GM23338 (cell line): ENCODE measurements around the gene NDRG3. TPM values are rescaled to one million over a fixed set of nuclear protein-coding genes. Genes with fewer than 3 reads are reported as not detected.

Experiments
- ATAC-seq: fragments of 200-7000 bp; cut with Tn5 transposase; 3 replicates; pipeline ENCODE4 v1.9.1; 2020
- DNase-seq: peaks from one replicate; pipeline ENCODE4 v3.0.0-alpha.2; 2015; ENCODE audit warnings: low spot score
- H2AFZ ChIP-seq: fragments of 200-600 bp; sonication (generic); 2 replicates; pipeline ENCODE4 v1.8.0; 2016; ENCODE audit warnings: antibody characterized with exemption, mild to moderate bottlenecking, moderate library complexity
- H3F3A ChIP-seq: fragments of 200-600 bp; sonication (generic); replicated peaks from 2 replicates; pipeline ENCODE4 v1.8.0; 2017; ENCODE audit warnings: antibody characterized with exemption, mixed run types, low read depth
- H3K27ac ChIP-seq: fragments of 200-600 bp; sonication (generic); 2 replicates; pipeline ENCODE4 v1.6.1; 2016; ENCODE audit warnings: low read depth
- H3K27me3 ChIP-seq: fragments of 200-600 bp; sonication (generic); 2 replicates; pipeline ENCODE4 v1.8.0; 2016; ENCODE audit warnings: mild to moderate bottlenecking, mixed run types, moderate library complexity; ENCODE audit not compliant: insufficient read depth
- H3K36me3 ChIP-seq: fragments of 200-600 bp; sonication (generic); 2 replicates; pipeline ENCODE4 v1.8.0; 2016; ENCODE audit warnings: mild to moderate bottlenecking; ENCODE audit not compliant: insufficient read depth
- H3K4me1 ChIP-seq: fragments of 200-600 bp; sonication (generic); 2 replicates; pipeline ENCODE4 v1.8.0; 2016; ENCODE audit warnings: mild to moderate bottlenecking, moderate library complexity; ENCODE audit not compliant: insufficient read depth
- H3K4me2 ChIP-seq: fragments of 200-600 bp; sonication (generic); 2 replicates; pipeline ENCODE4 v1.7.1; 2017; ENCODE audit warnings: mixed run types
- H3K4me3 ChIP-seq: fragments of 200-600 bp; sonication (generic); 2 replicates; pipeline ENCODE4 v1.6.1; 2016; ENCODE audit warnings: mixed run types
- H3K79me2 ChIP-seq: fragments of 200-600 bp; sonication (generic); replicated peaks from 2 replicates; pipeline ENCODE4 v1.8.0; 2017; ENCODE audit warnings: mild to moderate bottlenecking; ENCODE audit not compliant: insufficient read depth
- H3K9me2 ChIP-seq: fragments of 200-600 bp; sonication (generic); 2 replicates; pipeline ENCODE4 v1.8.0; 2017; ENCODE audit not compliant: insufficient read depth
- H4K20me1 ChIP-seq: fragments of 200-600 bp; sonication (generic); replicated peaks from 2 replicates; pipeline ENCODE4 v1.8.0; 2017; ENCODE audit warnings: mild to moderate bottlenecking; ENCODE audit not compliant: insufficient read depth
- H3K27ac Mint-ChIP-seq: 2 replicates; pipeline ENCODE4 v1.8.0; 2020; ENCODE audit warnings: inconsistent platforms, mild to moderate bottlenecking, moderate library complexity, mixed read lengths
- H3K27me3 Mint-ChIP-seq: 3 replicates; pipeline ENCODE4 v1.8.0; 2022; ENCODE audit warnings: low read depth, mild to moderate bottlenecking, moderate library complexity, mixed read lengths, inconsistent platforms; ENCODE audit not compliant: insufficient read depth, poor library complexity
- H3K36me3 Mint-ChIP-seq: 3 replicates; pipeline ENCODE4 v1.8.0; 2021; ENCODE audit warnings: low read depth, mild to moderate bottlenecking, inconsistent platforms, moderate library complexity, mixed read lengths
- H3K4me1 Mint-ChIP-seq: 3 replicates; pipeline ENCODE4 v1.8.0; 2020; ENCODE audit warnings: mild to moderate bottlenecking, inconsistent platforms, mixed read lengths
- H3K4me3 Mint-ChIP-seq: 3 replicates; pipeline ENCODE4 v1.8.0; 2021; ENCODE audit warnings: moderate library complexity, mild to moderate bottlenecking, inconsistent platforms, mixed read lengths
- H3K9me3 Mint-ChIP-seq: 3 replicates; pipeline ENCODE4 v1.8.0; 2020; ENCODE audit warnings: moderate library complexity, mild to moderate bottlenecking, inconsistent platforms, mixed read lengths
- CREB1 ChIP-seq: fragments of 250-450 bp; sonication (Bioruptor Pico); IDR thresholded peaks from 2 replicates; pipeline ENCODE4 v1.5.0; 2020; ENCODE audit warnings: low read depth, mild to moderate bottlenecking, moderate library complexity
- EZH2 ChIP-seq: fragments of 200-600 bp; sonication (generic); IDR thresholded peaks from one replicate; pipeline ENCODE4 v1.8.0; 2017; ENCODE audit warnings: antibody characterized with exemption, mild to moderate bottlenecking, low read depth; ENCODE audit not compliant: unreplicated experiment
- EZH2phosphoT487 ChIP-seq: fragments of 200-600 bp; sonication (generic); IDR thresholded peaks from one replicate; pipeline ENCODE4 v1.8.1; 2018; ENCODE audit warnings: antibody characterized with exemption; ENCODE audit not compliant: unreplicated experiment
- JUNB ChIP-seq: IDR thresholded peaks from one replicate; pipeline ENCODE4 v1.6.1; 2016; ENCODE audit warnings: antibody characterized with exemption; ENCODE audit not compliant: unreplicated experiment
- NANOG ChIP-seq: IDR thresholded peaks from 2 replicates; pipeline ENCODE4 v1.6.1; 2016; ENCODE audit warnings: antibody characterized with exemption, borderline replicate concordance
- POLR2AphosphoS5 ChIP-seq: IDR thresholded peaks from 2 replicates; pipeline ENCODE4 v1.6.1; 2016; ENCODE audit warnings: antibody characterized with exemption, low read depth
- STAT1 ChIP-seq: IDR thresholded peaks from one replicate; pipeline ENCODE4 v1.6.1; 2016; ENCODE audit warnings: antibody characterized with exemption; ENCODE audit not compliant: unreplicated experiment
- ZNF114 ChIP-seq: fragments of 250-450 bp; sonication (Bioruptor Pico); IDR thresholded peaks from 2 replicates; pipeline ENCODE4 v1.5.0; 2020; ENCODE audit warnings: mild to moderate bottlenecking, moderate library complexity
- ZNF331 ChIP-seq: fragments of 250-450 bp; sonication (Bioruptor Pico); IDR thresholded peaks from 2 replicates; pipeline ENCODE4 v1.5.0; 2020; ENCODE audit warnings: low read depth, mild to moderate bottlenecking, moderate library complexity
- polyA plus RNA-seq: library from polyadenylated mRNA; unstranded; fragments of >200 nt; fragmentation: Nextera tagmentation; extraction: Ambion mirVana; gene quantifications from 2 replicates; pipeline ENCODE4 v1.2.1, GENCODE V29; 2016
- total RNA-seq: library from RNA; depleted of rRNA; stranded (reverse); fragments of >200 nt; shearing (Covaris generic); gene quantifications from 2 replicates; pipeline ENCODE4 v1.2.3, GENCODE V29; 2014
- TF ChIP-seq, protein P1 (sequence below): IDR thresholded peaks from one replicate; pipeline ENCODE4 v1.6.1; 2018; ENCODE audit warnings: antibody characterized with exemption; ENCODE audit not compliant: unreplicated experiment
- TF ChIP-seq, protein P2 (sequence below), 2 experiments: fragments of 200-600 bp in 1 of 2; sonication (generic) in 1 of 2; conservative IDR thresholded peaks; 2 replicates each; pipeline versions ENCODE4 v1.5.1 to v1.6.1; 2016 to 2017; ENCODE audit warnings: antibody characterized with exemption in 2 of 2, low read depth in 2 of 2, mild to moderate bottlenecking in 2 of 2, moderate library complexity in 1 of 2
- TF ChIP-seq, protein P3 (sequence below): fragments of 250-450 bp; sonication (Bioruptor Pico); IDR thresholded peaks from 2 replicates; pipeline ENCODE4 v1.5.0; 2020; ENCODE audit warnings: mild to moderate bottlenecking, moderate library complexity
- TF ChIP-seq, protein P4 (sequence below): IDR thresholded peaks from 2 replicates; pipeline ENCODE4 v1.6.1; 2016; ENCODE audit warnings: antibody characterized with exemption

The NDRG3 gene
- total and polyA plus RNA-seq, 2 experiments from 2014 or later: 18.6 to 24.0 TPM

DNA sequence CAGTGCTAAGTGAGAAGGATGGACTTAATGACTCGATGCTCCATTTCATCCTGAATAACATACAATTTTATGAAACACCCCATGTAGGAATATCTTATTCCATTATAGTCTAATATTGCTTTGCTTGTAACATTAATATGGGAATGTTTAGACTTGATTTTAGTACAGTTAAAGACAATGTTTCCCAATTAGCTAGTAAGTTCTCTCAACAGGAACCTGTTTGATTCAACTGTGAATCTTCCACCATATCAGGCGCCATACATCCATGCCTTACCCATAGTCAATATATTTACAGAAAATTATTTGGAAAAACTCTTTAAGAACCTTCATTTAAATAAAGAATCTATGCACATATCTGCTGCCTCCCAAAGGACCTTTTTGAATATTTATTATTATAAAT lies 3.3 kb downstream of the NDRG3 start:
- Histone ChIP-seq H3K9me2 (no peaks in the 10 kb centered on the region), H3K4me3 (no peak overlapping the region), H3K79me2 (peaks cover 15% of the 10 kb centered on the region), H3K27me3 (no peaks in the 10 kb centered on the region; the same call in 1 of the 2 replicates), H3K4me2 (no peak overlapping the region), H4K20me1 (peaks cover 4% of the 10 kb centered on the region; the same call in 1 of the 2 replicates), H3K36me3 (no peaks in the 10 kb centered on the region), H3F3A (peaks cover 11% of the 10 kb centered on the region; the same call in 1 of the 2 replicates), H2AFZ (no peak overlapping the region), H3K4me1 (peaks cover 13% of the 10 kb centered on the region), H3K27ac (no peak overlapping the region)
- Mint-ChIP-seq H3K27me3 (peaks cover 3% of the 10 kb centered on the region), H3K27ac (no peak overlapping the region), H3K4me3 (no peak overlapping the region), H3K4me1 (peaks cover 18% of the 10 kb centered on the region), H3K9me3 (no peaks in the 10 kb centered on the region), H3K36me3 (no peaks in the 10 kb centered on the region; the same call in 2 of the 3 replicates)
- TF ChIP-seq ZNF114 (CRISPR knock-in tag) (no peak), STAT1 (no peak), EZH2phosphoT487 (no peak), POLR2AphosphoS5 (no peak), NANOG (no peak), JUNB (no peak), ZNF331 (CRISPR knock-in tag) (no peak), EZH2 (no peak), CREB1 (CRISPR knock-in tag) (no peak)
- TF ChIP-seq, protein P1, sequence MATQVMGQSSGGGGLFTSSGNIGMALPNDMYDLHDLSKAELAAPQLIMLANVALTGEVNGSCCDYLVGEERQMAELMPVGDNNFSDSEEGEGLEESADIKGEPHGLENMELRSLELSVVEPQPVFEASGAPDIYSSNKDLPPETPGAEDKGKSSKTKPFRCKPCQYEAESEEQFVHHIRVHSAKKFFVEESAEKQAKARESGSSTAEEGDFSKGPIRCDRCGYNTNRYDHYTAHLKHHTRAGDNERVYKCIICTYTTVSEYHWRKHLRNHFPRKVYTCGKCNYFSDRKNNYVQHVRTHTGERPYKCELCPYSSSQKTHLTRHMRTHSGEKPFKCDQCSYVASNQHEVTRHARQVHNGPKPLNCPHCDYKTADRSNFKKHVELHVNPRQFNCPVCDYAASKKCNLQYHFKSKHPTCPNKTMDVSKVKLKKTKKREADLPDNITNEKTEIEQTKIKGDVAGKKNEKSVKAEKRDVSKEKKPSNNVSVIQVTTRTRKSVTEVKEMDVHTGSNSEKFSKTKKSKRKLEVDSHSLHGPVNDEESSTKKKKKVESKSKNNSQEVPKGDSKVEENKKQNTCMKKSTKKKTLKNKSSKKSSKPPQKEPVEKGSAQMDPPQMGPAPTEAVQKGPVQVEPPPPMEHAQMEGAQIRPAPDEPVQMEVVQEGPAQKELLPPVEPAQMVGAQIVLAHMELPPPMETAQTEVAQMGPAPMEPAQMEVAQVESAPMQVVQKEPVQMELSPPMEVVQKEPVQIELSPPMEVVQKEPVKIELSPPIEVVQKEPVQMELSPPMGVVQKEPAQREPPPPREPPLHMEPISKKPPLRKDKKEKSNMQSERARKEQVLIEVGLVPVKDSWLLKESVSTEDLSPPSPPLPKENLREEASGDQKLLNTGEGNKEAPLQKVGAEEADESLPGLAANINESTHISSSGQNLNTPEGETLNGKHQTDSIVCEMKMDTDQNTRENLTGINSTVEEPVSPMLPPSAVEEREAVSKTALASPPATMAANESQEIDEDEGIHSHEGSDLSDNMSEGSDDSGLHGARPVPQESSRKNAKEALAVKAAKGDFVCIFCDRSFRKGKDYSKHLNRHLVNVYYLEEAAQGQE: no peak
- TF ChIP-seq, protein P2, sequence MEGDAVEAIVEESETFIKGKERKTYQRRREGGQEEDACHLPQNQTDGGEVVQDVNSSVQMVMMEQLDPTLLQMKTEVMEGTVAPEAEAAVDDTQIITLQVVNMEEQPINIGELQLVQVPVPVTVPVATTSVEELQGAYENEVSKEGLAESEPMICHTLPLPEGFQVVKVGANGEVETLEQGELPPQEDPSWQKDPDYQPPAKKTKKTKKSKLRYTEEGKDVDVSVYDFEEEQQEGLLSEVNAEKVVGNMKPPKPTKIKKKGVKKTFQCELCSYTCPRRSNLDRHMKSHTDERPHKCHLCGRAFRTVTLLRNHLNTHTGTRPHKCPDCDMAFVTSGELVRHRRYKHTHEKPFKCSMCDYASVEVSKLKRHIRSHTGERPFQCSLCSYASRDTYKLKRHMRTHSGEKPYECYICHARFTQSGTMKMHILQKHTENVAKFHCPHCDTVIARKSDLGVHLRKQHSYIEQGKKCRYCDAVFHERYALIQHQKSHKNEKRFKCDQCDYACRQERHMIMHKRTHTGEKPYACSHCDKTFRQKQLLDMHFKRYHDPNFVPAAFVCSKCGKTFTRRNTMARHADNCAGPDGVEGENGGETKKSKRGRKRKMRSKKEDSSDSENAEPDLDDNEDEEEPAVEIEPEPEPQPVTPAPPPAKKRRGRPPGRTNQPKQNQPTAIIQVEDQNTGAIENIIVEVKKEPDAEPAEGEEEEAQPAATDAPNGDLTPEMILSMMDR (conservative IDR thresholded peaks at IDR 0.05; ENCODE audit: low read depth in 2 of 2): no peak
- TF ChIP-seq, protein P3, sequence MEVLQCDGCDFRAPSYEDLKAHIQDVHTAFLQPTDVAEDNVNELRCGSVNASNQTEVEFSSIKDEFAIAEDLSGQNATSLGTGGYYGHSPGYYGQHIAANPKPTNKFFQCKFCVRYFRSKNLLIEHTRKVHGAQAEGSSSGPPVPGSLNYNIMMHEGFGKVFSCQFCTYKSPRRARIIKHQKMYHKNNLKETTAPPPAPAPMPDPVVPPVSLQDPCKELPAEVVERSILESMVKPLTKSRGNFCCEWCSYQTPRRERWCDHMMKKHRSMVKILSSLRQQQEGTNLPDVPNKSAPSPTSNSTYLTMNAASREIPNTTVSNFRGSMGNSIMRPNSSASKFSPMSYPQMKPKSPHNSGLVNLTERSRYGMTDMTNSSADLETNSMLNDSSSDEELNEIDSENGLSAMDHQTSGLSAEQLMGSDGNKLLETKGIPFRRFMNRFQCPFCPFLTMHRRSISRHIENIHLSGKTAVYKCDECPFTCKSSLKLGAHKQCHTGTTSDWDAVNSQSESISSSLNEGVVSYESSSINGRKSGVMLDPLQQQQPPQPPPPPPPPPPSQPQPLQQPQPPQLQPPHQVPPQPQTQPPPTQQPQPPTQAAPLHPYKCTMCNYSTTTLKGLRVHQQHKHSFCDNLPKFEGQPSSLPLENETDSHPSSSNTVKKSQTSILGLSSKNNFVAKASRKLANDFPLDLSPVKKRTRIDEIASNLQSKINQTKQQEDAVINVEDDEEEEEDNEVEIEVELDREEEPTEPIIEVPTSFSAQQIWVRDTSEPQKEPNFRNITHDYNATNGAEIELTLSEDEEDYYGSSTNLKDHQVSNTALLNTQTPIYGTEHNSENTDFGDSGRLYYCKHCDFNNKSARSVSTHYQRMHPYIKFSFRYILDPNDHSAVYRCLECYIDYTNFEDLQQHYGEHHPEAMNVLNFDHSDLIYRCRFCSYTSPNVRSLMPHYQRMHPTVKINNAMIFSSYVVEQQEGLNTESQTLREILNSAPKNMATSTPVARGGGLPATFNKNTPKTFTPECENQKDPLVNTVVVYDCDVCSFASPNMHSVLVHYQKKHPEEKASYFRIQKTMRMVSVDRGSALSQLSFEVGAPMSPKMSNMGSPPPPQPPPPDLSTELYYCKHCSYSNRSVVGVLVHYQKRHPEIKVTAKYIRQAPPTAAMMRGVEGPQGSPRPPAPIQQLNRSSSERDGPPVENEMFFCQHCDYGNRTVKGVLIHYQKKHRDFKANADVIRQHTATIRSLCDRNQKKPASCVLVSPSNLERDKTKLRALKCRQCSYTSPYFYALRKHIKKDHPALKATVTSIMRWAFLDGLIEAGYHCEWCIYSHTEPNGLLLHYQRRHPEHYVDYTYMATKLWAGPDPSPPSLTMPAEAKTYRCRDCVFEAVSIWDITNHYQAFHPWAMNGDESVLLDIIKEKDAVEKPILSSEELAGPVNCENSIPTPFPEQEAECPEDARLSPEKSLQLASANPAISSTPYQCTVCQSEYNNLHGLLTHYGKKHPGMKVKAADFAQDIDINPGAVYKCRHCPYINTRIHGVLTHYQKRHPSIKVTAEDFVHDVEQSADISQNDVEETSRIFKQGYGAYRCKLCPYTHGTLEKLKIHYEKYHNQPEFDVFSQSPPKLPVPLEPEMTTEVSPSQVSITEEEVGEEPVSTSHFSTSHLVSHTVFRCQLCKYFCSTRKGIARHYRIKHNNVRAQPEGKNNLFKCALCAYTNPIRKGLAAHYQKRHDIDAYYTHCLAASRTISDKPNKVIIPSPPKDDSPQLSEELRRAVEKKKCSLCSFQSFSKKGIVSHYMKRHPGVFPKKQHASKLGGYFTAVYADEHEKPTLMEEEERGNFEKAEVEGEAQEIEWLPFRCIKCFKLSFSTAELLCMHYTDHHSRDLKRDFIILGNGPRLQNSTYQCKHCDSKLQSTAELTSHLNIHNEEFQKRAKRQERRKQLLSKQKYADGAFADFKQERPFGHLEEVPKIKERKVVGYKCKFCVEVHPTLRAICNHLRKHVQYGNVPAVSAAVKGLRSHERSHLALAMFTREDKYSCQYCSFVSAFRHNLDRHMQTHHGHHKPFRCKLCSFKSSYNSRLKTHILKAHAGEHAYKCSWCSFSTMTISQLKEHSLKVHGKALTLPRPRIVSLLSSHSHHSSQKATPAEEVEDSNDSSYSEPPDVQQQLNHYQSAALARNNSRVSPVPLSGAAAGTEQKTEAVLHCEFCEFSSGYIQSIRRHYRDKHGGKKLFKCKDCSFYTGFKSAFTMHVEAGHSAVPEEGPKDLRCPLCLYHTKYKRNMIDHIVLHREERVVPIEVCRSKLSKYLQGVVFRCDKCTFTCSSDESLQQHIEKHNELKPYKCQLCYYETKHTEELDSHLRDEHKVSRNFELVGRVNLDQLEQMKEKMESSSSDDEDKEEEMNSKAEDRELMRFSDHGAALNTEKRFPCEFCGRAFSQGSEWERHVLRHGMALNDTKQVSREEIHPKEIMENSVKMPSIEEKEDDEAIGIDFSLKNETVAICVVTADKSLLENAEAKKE (CRISPR knock-in tag): no peak
- TF ChIP-seq, protein P4, sequence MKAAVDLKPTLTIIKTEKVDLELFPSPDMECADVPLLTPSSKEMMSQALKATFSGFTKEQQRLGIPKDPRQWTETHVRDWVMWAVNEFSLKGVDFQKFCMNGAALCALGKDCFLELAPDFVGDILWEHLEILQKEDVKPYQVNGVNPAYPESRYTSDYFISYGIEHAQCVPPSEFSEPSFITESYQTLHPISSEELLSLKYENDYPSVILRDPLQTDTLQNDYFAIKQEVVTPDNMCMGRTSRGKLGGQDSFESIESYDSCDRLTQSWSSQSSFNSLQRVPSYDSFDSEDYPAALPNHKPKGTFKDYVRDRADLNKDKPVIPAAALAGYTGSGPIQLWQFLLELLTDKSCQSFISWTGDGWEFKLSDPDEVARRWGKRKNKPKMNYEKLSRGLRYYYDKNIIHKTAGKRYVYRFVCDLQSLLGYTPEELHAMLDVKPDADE: no peak
- ATAC-seq (no peak), DNase-seq (no peak)
